Large intestine (tissue), 3 donors: Measurements from ENCODE around the gene RPE. TPM values are rescaled to one million over a fixed set of nuclear protein-coding genes. Genes with fewer than 3 reads are reported as not detected.

Experiments
- DNase-seq, 2 donors: peaks; one replicate each; pipeline versions ENCODE4 v3.0.0 to v3.0.0-alpha.2; 2013
- H3K27ac ChIP-seq: one replicate; pipeline ENCODE4 v1.5.1; 2013; ENCODE audit warnings: low read length
- H3K27me3 ChIP-seq: 2 replicates; pipeline ENCODE4 v1.6.1; 2013; ENCODE audit warnings: low read length; ENCODE audit not compliant: control insufficient read depth, insufficient read depth
- H3K36me3 ChIP-seq: 2 replicates; pipeline ENCODE4 v1.6.1; 2013; ENCODE audit warnings: low read length; ENCODE audit not compliant: control insufficient read depth, insufficient read depth
- H3K4me1 ChIP-seq: one replicate; pipeline ENCODE4 v1.6.1; 2013; ENCODE audit warnings: low read length; ENCODE audit not compliant: control insufficient read depth, insufficient read depth
- H3K4me3 ChIP-seq: one replicate; pipeline ENCODE4 v1.5.1; 2013; ENCODE audit warnings: low read length
- H3K9me3 ChIP-seq: one replicate; pipeline ENCODE4 v1.6.1; 2013; ENCODE audit warnings: mild to moderate bottlenecking, low read depth, low read length, moderate library complexity; ENCODE audit not compliant: control insufficient read depth
- WGBS: methylation state at CpG from one replicate; pipeline ENCODE4 v1.1.5; 2013; ENCODE audit warnings: low lambda C conversion rate; ENCODE audit not compliant: insufficient coverage; 5-methylcytosine and 5-hydroxymethylcytosine counted together
- polyA plus RNA-seq: library from polyadenylated mRNA; unstranded; fragments of 120-200 nt; gene quantifications from one replicate; pipeline ENCODE4 v1.2.1, GENCODE V29; 2013

The RPE gene
- polyA plus RNA-seq, 1 donor = 41.0 TPM

DNA sequence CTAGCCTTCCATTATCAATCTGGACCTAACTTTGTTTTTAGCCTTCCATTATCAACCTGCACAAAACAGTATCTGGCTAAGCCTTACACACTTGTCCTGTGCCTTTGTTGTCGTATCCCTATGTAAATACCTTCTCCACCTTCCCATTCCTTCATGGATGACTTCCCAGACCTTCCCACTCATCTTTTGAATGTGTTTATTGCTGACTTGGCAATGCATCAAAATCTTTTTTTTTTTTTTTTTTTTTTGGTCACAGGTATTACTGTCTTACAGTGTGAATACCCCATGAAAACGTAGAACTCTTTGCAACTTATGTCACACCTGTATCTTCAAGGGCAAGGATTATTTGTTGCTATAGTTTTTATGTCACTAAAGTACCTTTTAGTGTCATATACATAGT is 25.7 kb downstream of the RPE start:
- Histone ChIP-seq H3K36me3 (peaks cover 19% of the 10 kb centered on the region), H3K4me1 (no peaks in the 10 kb centered on the region), H3K9me3 (no peaks in the 10 kb centered on the region), H3K27ac (no peak overlapping the region), H3K4me3 (no peak overlapping the region), H3K27me3 (no peaks in the 10 kb centered on the region)
- no CpG with 5 or more reads among the region's 2 CpGs for WGBS
- no peak for DNase-seq

DNA sequence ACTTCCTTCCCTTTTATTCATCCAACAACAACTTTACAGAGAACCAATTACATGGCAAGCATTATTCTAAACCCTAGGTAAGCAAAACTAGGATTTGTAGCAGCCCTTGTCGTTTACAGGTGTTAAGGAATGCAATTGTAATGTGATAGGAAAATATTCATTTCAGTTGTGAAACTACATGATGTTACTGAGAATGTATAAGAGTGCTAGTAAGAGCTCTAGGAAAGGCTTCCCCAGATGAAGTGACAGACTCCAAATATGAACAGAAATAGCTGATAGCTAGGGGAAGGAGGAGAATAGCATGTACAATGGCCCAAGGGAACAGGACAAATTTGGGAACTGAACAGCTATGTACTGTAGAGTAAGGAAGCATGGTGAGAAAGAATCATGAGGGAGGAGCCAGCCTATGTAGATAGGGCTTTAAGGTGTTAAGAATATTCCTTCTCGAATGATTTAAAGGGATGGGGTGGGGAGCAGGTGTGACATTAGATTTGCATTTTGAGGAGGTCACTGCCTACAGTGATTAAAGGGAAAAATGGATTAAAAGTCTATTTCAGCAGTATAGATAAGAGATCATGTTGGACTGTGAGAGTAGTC is 31.7 kb downstream of the RPE start:
- no peak overlapping the region for H3K4me3 ChIP-seq
- no peak for DNase-seq
- no peaks in the 10 kb centered on the region for H3K9me3 ChIP-seq
- H3K4me1 ChIP-seq = no peaks in the 10 kb centered on the region
- WGBS = 67% methylated on average over 1 of the region's 2 CpGs
- no peak overlapping the region for H3K27ac ChIP-seq
- H3K36me3 ChIP-seq = no peaks in the 10 kb centered on the region
- H3K27me3 ChIP-seq = no peaks in the 10 kb centered on the region

DNA sequence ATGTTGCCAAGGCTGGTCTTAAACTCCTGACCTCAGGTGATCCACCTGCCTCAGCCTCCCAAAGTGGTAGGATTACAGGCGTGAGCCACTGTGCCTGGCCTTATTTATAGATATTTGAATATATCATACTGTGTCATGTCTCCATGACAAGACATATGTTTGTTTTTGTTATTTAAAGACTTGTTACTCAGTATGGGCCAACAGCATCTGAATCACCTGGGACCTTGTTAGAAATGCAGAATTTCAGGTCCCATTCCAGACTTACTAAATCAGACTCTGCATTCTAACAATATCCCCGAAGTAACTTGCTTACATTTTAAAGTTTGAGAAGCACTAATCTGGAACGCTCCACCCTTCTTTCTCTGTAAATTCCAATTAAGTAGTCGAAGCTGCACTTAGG is 33.2 kb downstream of the RPE start:
- DNase-seq = no peak
- no peaks in the 10 kb centered on the region for H3K9me3 ChIP-seq
- 93% methylated on average over 3 of the region's 4 CpGs for WGBS
- no peaks in the 10 kb centered on the region for H3K4me1 ChIP-seq
- no peaks in the 10 kb centered on the region for H3K36me3 ChIP-seq
- H3K27me3 ChIP-seq = no peaks in the 10 kb centered on the region
- no peak overlapping the region for H3K4me3 ChIP-seq
- no peak overlapping the region for H3K27ac ChIP-seq

DNA sequence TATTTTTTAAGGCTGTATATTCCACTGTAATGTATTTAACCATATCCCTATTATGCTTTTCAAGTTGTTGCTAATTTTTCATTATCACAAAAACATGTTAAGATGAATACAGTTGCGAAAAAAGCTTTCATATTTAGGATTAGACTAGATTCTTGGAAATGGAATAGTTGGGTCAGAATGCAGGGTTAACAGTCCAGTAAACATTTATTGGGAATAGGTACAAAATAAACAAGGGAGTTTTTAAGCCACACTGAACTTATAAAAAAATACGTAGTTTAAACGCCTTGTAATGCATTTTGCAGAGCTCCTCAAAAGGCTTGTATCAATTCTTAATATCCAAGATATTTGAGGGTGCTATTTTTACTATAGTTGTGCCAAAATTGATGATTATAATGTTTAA is 35.6 kb downstream of the RPE start:
- Histone ChIP-seq H3K4me3 (no peak overlapping the region), H3K27ac (no peak overlapping the region), H3K4me1 (no peaks in the 10 kb centered on the region), H3K9me3 (no peaks in the 10 kb centered on the region), H3K36me3 (no peaks in the 10 kb centered on the region), H3K27me3 (no peaks in the 10 kb centered on the region)
- WGBS = 100% methylated on average over 3 of the region's 3 CpGs
- no peak for DNase-seq

DNA sequence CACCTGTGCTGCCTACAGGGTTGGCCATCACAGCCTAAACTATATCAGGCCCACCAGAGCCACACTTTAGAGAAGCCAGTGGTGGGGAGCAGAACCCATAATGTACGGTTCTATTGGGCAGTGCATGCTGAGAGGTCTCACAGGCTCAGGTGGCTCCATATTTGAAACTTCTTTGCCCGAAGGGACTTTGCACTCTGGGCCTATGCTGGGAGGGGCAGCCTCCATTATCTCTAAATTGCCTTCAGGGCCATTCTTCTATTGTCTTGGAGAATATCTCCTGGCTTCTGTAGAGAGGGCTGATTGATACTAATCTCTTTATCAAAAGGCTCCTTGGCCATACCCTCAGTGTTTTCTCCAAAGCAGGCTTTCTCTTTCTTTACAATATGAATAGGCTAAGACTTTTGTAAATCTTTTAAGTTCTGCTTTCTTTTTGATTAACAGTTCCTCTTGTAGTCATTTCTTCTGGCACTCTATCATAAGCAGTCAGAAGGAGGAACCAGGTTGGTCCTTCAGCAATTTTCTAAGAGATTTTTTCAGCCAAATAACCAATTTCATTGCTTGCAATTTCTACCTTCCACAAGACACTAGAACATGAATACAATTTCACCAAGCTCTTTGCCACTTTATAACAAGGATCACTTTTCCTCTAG is 44.5 kb downstream of the RPE start:
- no peaks in the 10 kb centered on the region for H3K9me3 ChIP-seq
- H3K4me1 ChIP-seq = no peaks in the 10 kb centered on the region
- peaks cover 8% of the 10 kb centered on the region for H3K36me3 ChIP-seq
- no CpG with 5 or more reads among the region's 2 CpGs for WGBS
- H3K27me3 ChIP-seq = no peaks in the 10 kb centered on the region
- no peak overlapping the region for H3K27ac ChIP-seq
- no peak overlapping the region for H3K4me3 ChIP-seq
- no peak for DNase-seq

DNA sequence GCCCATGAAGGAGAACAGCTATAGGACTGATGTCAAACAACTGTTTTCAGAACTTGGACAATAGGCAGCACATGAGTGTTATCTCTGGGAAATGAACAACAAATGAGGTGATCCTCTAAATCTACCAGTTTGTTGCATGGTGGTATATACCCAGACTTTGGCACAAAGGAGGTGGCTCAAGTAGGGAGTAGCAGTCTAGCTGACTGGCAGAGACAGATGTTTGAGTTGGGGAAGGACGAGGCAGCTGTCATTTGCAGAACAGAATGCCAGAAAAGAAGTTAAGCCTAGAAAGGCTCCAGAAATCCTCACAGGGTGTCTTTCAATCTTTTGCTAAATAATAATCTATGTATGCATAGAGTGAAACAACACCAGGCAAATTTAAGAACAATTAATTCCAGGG is 47.4 kb downstream of the RPE start:
- no peaks in the 10 kb centered on the region for H3K27me3 ChIP-seq
- no peaks in the 10 kb centered on the region for H3K4me1 ChIP-seq
- H3K4me3 ChIP-seq = no peak overlapping the region
- H3K9me3 ChIP-seq = peaks cover 4% of the 10 kb centered on the region
- DNase-seq = no peak
- WGBS = no CpG with 5 or more reads among the region's 1 CpG
- peaks cover 8% of the 10 kb centered on the region for H3K36me3 ChIP-seq
- H3K27ac ChIP-seq = no peak overlapping the region

DNA sequence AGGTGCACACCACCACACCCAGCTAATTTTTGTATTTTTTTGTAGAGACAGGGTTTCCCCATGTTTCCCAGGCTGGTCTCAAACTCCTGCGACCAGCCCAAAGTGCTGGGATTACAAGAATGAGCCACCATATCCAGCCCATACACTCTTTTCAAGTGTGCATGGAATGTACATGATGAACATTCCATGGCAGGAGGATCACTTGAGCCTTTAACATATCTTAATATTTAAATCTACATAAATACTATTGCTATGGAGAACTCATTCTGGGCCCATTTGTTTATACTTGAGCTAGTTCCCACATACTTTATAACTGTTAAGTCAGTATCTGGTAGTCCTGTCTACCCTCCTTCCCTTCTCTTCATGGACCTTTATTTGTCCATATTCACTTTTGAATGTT is 48.4 kb downstream of the RPE start:
- Histone ChIP-seq H3K4me3 (no peak overlapping the region), H3K4me1 (no peaks in the 10 kb centered on the region), H3K36me3 (peaks cover 8% of the 10 kb centered on the region), H3K9me3 (peaks cover 5% of the 10 kb centered on the region), H3K27ac (no peak overlapping the region), H3K27me3 (no peaks in the 10 kb centered on the region)
- no peak for DNase-seq
- no CpG with 5 or more reads among the region's 1 CpG for WGBS

DNA sequence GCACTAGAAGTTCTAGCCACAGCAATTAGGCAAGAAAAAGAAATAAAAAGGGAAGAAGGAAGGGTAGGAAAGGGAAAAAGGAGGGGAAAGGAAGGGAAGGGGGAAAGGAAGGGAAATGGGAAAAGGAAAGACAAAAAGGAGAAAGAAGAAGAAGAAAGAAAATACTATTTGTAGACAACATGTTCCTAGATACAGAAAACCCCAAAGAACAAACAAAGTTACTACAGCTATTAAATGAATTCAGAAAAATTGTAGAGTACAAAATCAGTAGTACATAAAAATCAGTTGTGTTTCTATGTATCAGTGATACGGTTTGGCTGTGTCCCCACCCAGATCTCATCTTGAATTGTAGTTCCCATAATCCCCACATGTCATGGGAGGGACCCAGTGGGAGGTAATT is 52.3 kb downstream of the RPE start:
- no peak overlapping the region for H3K4me3 ChIP-seq
- no peak overlapping the region for H3K27ac ChIP-seq
- no peak for DNase-seq
- H3K27me3 ChIP-seq = no peaks in the 10 kb centered on the region
- peaks cover 6% of the 10 kb centered on the region for H3K9me3 ChIP-seq
- H3K4me1 ChIP-seq = no peaks in the 10 kb centered on the region
- no CpG with 5 or more reads among the region's 1 CpG for WGBS
- H3K36me3 ChIP-seq = peaks cover 5% of the 10 kb centered on the region

DNA sequence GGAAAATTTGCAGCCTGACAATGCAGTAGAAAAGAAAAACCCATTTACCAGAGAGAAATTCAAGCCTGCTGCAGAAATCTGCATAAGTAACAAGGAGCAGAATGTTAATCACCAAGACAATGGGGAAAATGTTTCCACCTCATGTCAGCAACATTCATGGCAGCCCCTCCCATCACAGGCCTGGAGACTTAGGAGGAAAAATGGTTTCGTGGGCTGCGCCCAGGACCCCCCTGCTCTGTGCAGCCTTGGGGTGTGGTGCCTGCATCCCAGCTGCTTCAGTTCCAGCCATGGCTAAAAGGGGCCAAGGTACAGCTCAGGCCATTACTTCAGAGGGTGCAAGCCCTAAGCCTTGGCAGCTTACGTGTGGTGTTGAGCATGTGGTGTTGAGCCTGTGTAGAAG is 53.4 kb downstream of the RPE start:
- Histone ChIP-seq H3K4me1 (no peaks in the 10 kb centered on the region), H3K9me3 (peaks cover 6% of the 10 kb centered on the region), H3K4me3 (no peak overlapping the region), H3K36me3 (peaks cover 5% of the 10 kb centered on the region), H3K27ac (no peak overlapping the region), H3K27me3 (no peaks in the 10 kb centered on the region)
- DNase-seq = no peak
- WGBS = no CpG with 5 or more reads among the region's 3 CpGs

DNA sequence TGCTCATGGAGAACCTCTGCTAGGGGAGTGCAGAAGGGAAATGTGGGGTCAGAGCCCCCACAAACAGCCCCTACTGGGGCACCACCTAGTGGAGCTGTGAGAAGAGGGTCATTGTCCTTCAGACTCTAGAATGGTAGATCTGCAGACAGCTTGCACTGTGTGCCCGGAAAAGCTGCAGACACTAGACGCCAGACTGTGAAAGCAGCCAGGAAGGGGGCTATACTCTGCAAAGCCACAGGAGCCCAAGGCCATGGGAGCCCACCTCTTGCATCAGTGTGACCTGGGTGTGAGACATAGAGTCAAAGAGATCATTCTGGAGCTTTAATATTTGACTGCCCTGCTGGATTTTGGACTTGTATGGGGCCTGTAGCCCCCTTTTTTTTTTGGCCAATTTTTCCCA is 60.9 kb downstream of the RPE start:
- WGBS = no CpG with 5 or more reads among the region's 2 CpGs
- no peaks in the 10 kb centered on the region for H3K9me3 ChIP-seq

More for the DNA sequence above, 60.9 kb downstream of the RPE start:
- Histone ChIP-seq H3K36me3 (peaks cover 3% of the 10 kb centered on the region), H3K27ac (no peak overlapping the region), H3K27me3 (no peaks in the 10 kb centered on the region), H3K4me3 (no peak overlapping the region), H3K4me1 (no peaks in the 10 kb centered on the region)
- DNase-seq = no peak
